Measurements from ENCODE around the gene PDE7B. TPM values are rescaled to one million over a fixed set of nuclear protein-coding genes. Genes with fewer than 3 reads are reported as not detected.

PDE7B gene
- total and polyA plus RNA-seq, 4 donors, result 0.26 to 3.7 (median 1.8) TPM

DNA sequence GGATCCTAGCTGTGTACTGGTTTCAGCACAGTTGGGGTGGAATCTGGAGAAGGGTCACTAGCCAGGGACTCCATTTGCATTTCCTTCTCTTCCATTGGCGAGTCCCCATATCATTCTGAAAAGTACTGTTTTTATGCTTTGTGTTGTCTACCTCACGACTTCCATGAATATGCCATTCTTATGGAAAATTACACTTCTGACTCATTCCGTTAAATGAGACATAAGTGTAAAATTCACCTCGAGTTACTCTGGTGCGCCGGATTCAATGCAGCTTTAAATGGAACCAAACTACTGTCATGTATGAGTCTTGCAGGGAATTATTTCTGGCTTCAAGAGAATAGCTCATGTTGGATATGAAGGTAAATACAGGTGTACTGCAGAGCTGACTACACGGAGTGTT is 99.2 kb downstream of the PDE7B start:
- H3K9ac ChIP-seq (ENCODE audit: insufficient read depth in 1 of 2, low read length in 2 of 2), result no peak overlapping the region
- TF ChIP-seq, protein P1, sequence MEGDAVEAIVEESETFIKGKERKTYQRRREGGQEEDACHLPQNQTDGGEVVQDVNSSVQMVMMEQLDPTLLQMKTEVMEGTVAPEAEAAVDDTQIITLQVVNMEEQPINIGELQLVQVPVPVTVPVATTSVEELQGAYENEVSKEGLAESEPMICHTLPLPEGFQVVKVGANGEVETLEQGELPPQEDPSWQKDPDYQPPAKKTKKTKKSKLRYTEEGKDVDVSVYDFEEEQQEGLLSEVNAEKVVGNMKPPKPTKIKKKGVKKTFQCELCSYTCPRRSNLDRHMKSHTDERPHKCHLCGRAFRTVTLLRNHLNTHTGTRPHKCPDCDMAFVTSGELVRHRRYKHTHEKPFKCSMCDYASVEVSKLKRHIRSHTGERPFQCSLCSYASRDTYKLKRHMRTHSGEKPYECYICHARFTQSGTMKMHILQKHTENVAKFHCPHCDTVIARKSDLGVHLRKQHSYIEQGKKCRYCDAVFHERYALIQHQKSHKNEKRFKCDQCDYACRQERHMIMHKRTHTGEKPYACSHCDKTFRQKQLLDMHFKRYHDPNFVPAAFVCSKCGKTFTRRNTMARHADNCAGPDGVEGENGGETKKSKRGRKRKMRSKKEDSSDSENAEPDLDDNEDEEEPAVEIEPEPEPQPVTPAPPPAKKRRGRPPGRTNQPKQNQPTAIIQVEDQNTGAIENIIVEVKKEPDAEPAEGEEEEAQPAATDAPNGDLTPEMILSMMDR (IDR thresholded peaks at IDR 0.05; ENCODE audit: control extremely low read depth, extremely low read depth), result no peak
- 79 to 96% methylated on average over 7 of the region's 7 CpGs for WGBS, 2 donors
- no peaks in the 10 kb centered on the region for H3K36me3 ChIP-seq (ENCODE audit: control insufficient read depth in 4 of 4, insufficient read depth in 4 of 4, low read length in 4 of 4)
- H3K27me3 ChIP-seq (ENCODE audit: control insufficient read depth in 3 of 3, insufficient read depth in 3 of 3, low read length in 2 of 3), result no peaks in the 10 kb centered on the region
- H3K4me3 ChIP-seq, result no peak overlapping the region
- DNase-seq, result no peak
- no peak for ATAC-seq (ENCODE audit: insufficient read depth, low FRiP score)
- H3K27ac ChIP-seq (ENCODE audit: low read depth in 1 of 2, low read length in 1 of 2), result no peak overlapping the region
- no peaks in the 10 kb centered on the region for H3K9me3 ChIP-seq (ENCODE audit: control insufficient read depth in 4 of 4, insufficient read depth in 3 of 4, low read length in 3 of 4)
- no peaks in the 10 kb centered on the region for H3K4me1 ChIP-seq (ENCODE audit: control insufficient read depth in 5 of 5, insufficient read depth in 5 of 5, low read length in 5 of 5)

DNA sequence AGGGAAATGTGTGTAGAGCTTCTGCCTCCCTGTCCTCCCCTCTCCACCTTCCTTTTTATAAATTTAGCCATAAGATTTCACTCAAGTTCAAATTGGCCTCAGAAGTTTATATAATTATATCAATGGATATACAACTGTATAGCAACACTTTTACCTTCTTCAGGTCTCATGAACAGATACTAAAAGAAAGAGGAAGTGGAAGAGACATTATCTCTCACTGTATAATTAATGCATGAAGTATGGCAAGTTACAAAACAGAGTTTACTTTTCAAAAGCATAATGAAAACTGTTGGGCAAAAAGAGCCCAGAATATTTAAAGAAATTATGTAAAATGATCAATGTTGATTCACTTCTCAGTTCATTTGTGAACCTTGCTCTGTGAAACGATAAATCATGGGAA is 99.7 kb downstream of the PDE7B start:
- ATAC-seq (ENCODE audit: insufficient read depth, low FRiP score) (no peak), DNase-seq (no peak)
- 89 to 93% methylated on average over 1 of the region's 1 CpG for WGBS, 2 donors
- TF ChIP-seq, protein P1 (IDR thresholded peaks at IDR 0.05; ENCODE audit: control extremely low read depth, extremely low read depth), result no peak
- Histone ChIP-seq H3K27me3 (ENCODE audit: control insufficient read depth in 3 of 3, insufficient read depth in 3 of 3, low read length in 2 of 3) (no peaks in the 10 kb centered on the region), H3K27ac (ENCODE audit: low read depth in 1 of 2, low read length in 1 of 2) (no peak overlapping the region), H3K9me3 (ENCODE audit: control insufficient read depth in 4 of 4, insufficient read depth in 3 of 4, low read length in 3 of 4) (no peaks in the 10 kb centered on the region), H3K9ac (ENCODE audit: insufficient read depth in 1 of 2, low read length in 2 of 2) (no peak overlapping the region), H3K4me3 (no peak overlapping the region), H3K36me3 (ENCODE audit: control insufficient read depth in 4 of 4, insufficient read depth in 4 of 4, low read length in 4 of 4) (no peaks in the 10 kb centered on the region), H3K4me1 (ENCODE audit: control insufficient read depth in 5 of 5, insufficient read depth in 5 of 5, low read length in 5 of 5) (no peaks in the 10 kb centered on the region)

DNA sequence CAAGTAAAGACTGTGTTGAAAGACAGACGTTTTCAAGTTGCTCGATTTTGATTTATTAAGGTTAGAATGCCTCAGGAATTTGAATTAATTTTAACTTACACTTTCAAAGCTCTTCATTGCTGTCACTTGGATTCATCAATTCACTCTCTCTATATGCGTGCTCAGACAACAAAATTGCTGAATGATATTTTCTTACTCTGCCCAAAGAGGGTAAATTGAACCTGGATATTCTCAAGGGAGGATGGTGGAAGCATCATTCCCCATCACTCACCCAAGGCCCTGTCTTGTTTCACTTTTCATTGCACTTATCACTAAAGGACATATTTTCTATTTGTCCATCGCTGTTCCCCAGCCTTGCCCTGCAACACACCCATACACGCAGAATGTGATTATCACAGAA is 102.3 kb downstream of the PDE7B start:
- TF ChIP-seq, protein P1 (IDR thresholded peaks at IDR 0.05; ENCODE audit: control extremely low read depth, extremely low read depth), result no peak
- no peaks in the 10 kb centered on the region for H3K27me3 ChIP-seq (ENCODE audit: control insufficient read depth in 3 of 3, insufficient read depth in 3 of 3, low read length in 2 of 3)
- DNase-seq (no peak), ATAC-seq (ENCODE audit: insufficient read depth, low FRiP score) (no peak)
- H3K4me3 ChIP-seq, result no peak overlapping the region
- no peaks in the 10 kb centered on the region for H3K4me1 ChIP-seq (ENCODE audit: control insufficient read depth in 5 of 5, insufficient read depth in 5 of 5, low read length in 5 of 5)
- H3K9ac ChIP-seq (ENCODE audit: insufficient read depth in 1 of 2, low read length in 2 of 2), result no peak overlapping the region
- no peaks in the 10 kb centered on the region for H3K36me3 ChIP-seq (ENCODE audit: control insufficient read depth in 4 of 4, insufficient read depth in 4 of 4, low read length in 4 of 4)
- H3K9me3 ChIP-seq (ENCODE audit: control insufficient read depth in 4 of 4, insufficient read depth in 3 of 4, low read length in 3 of 4), result no peaks in the 10 kb centered on the region
- no peak overlapping the region for H3K27ac ChIP-seq (ENCODE audit: low read depth in 1 of 2, low read length in 1 of 2)
- 78 to 91% methylated on average over 5 of the region's 5 CpGs for WGBS, 2 donors

DNA sequence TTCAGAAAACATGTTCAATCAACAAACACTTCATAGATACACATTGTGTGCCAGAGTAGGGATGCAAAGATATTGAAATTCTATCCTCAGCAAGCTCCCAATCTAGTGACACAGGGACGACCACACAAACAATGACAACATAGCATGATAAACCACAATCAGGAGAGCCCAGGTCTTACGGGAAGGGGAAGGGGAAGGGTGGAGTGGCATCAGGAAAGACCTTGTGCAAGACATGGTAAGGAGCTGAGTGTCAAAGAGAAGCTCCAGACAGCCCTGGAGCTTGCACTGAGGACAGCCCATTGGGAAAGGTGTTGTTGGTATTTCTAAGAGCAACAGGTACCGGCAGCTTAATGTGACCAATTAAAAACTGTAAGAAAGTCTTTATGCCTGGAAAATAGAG is 103.6 kb downstream of the PDE7B start:
- H3K27ac ChIP-seq (ENCODE audit: low read depth in 1 of 2, low read length in 1 of 2), result no peak overlapping the region
- no peaks in the 10 kb centered on the region for H3K4me1 ChIP-seq (ENCODE audit: control insufficient read depth in 5 of 5, insufficient read depth in 5 of 5, low read length in 5 of 5)
- H3K4me3 ChIP-seq, result no peak overlapping the region
- 17 to 50% methylated on average over 3 of the region's 3 CpGs for whole genome bisulfite sequencing, 2 donors
- no peaks in the 10 kb centered on the region for H3K36me3 ChIP-seq (ENCODE audit: control insufficient read depth in 4 of 4, insufficient read depth in 4 of 4, low read length in 4 of 4)
- DNase-seq (no peak), ATAC-seq (ENCODE audit: insufficient read depth, low FRiP score) (no peak)
- H3K27me3 ChIP-seq (ENCODE audit: control insufficient read depth in 3 of 3, insufficient read depth in 3 of 3, low read length in 2 of 3), result no peaks in the 10 kb centered on the region
- H3K9ac ChIP-seq (ENCODE audit: insufficient read depth in 1 of 2, low read length in 2 of 2), result no peak overlapping the region
- H3K9me3 ChIP-seq (ENCODE audit: control insufficient read depth in 4 of 4, insufficient read depth in 3 of 4, low read length in 3 of 4), result no peaks in the 10 kb centered on the region
- TF ChIP-seq, protein P1 (IDR thresholded peaks at IDR 0.05; ENCODE audit: control extremely low read depth, extremely low read depth), result no peak

Data from lung (tissue), 12 donors.